HCT116 (cell line): ENCODE results near the gene NOL4L. TPM values are rescaled to one million over a fixed set of nuclear protein-coding genes. Genes with fewer than 3 reads are reported as not detected.

Experiments
- ATAC-seq: fragments of 200-7000 bp; cut with Tn5 transposase; 2 replicates; pipeline ENCODE4 v1.9.1; 2020; ENCODE audit warnings: mild to moderate bottlenecking, moderate library complexity
- BruUV-seq: library from RNA; stranded (reverse); fragments of 400-500 nt; replicated peaks from 2 replicates; lab custom pipeline; 2021; lab: Mats Ljungman, UMichigan
- CTCF ChIA-PET: fragments of 300-600 bp; sonication (Branson Sonifier 250); formaldehyde crosslinking; loops from one replicate; lab custom pipeline; 2021; ENCODE audit warnings: antibody characterized with exemption; lab: Charles Lee
- POLR2A ChIA-PET: fragments of 300-600, 350-600 bp; sonication (Branson Sonifier 250); formaldehyde crosslinking; loops from one replicate; lab custom pipeline; 2021; ENCODE audit warnings: antibody characterized with exemption; lab: Charles Lee
- RAD21 ChIA-PET, 2 experiments: fragments of 300-600 bp; sonication (Branson Sonifier 250); formaldehyde crosslinking; loops; one replicate each; lab custom pipeline; 2023; ENCODE audit warnings: low total read pairs in 2 of 2; ENCODE audit not compliant: uncharacterized antibody in 2 of 2, unreplicated experiment in 2 of 2, low non-redundant PET in 1 of 2; lab: Charles Lee
- DNase-seq: peaks from one replicate; pipeline ENCODE4 v3.0.0-alpha.2; 2010; ENCODE audit warnings: low read depth, low spot score
- H2AFZ ChIP-seq: fragments of 200-600 bp; shearing (Covaris generic), sonication (generic); 2 replicates; pipeline ENCODE4 v1.6.1; 2017; ENCODE audit warnings: low read depth, mixed run types, mixed read lengths, antibody characterized with exemption, low read length; ENCODE audit not compliant: poor library complexity, severe bottlenecking
- H3K27ac ChIP-seq: 2 replicates; pipeline ENCODE4 v1.5.1; 2012; ENCODE audit warnings: low read depth, low read length
- H3K27me3 ChIP-seq: fragments of 200-600 bp; sonication (generic); 2 replicates; pipeline ENCODE4 v1.6.1; 2016; ENCODE audit warnings: mixed run types, low read length, mixed read lengths; ENCODE audit not compliant: insufficient read depth
- H3K36me3 ChIP-seq, 2 experiments: fragments of 200-500 bp in 1 of 2; fragments of 200-600 bp in 1 of 2; sonication (Bioruptor generic) in 1 of 2; sonication (generic) in 1 of 2; 2 replicates each; pipeline versions ENCODE4 v1.5.1 to v1.6.1; 2014 to 2016; ENCODE audit warnings: low read length in 2 of 2, inconsistent platforms in 1 of 2, mixed read lengths in 1 of 2, mixed run types in 1 of 2; ENCODE audit not compliant: insufficient read depth in 2 of 2, control insufficient read depth in 1 of 2
- H3K4me1 ChIP-seq, 2 experiments: fragments of 200-600 bp in 1 of 2; sonication (generic) in 1 of 2; 2 replicates each; pipeline versions ENCODE4 v1.5.1 to v1.6.1; 2012 to 2017; ENCODE audit warnings: low read length in 2 of 2, inconsistent platforms in 1 of 2, mild to moderate bottlenecking in 1 of 2, mixed read lengths in 1 of 2, mixed run types in 1 of 2, moderate library complexity in 1 of 2; ENCODE audit not compliant: insufficient read depth in 2 of 2, control insufficient read depth in 1 of 2
- H3K4me2 ChIP-seq: fragments of 200-600 bp; sonication (generic); 2 replicates; pipeline ENCODE4 v1.6.1; 2017; ENCODE audit warnings: mixed run types, low read length, mixed read lengths
- H3K4me3 ChIP-seq, 2 experiments: fragments of 200-600 bp in 1 of 2; sonication (generic) in 1 of 2; replicated peaks in 1 of 2; 2 replicates each; pipeline ENCODE4 v1.5.1; 2011 to 2016; ENCODE audit warnings: low read length in 2 of 2, control low read depth in 1 of 2, low read depth in 1 of 2, mild to moderate bottlenecking in 1 of 2, mixed read lengths in 1 of 2, mixed run types in 1 of 2
- H3K79me2 ChIP-seq: fragments of 200-600 bp; sonication (generic); 2 replicates; pipeline ENCODE4 v1.6.1; 2017; ENCODE audit warnings: mild to moderate bottlenecking, mixed run types, low read length, moderate library complexity, mixed read lengths; ENCODE audit not compliant: insufficient read depth
- H3K9ac ChIP-seq: fragments of 200-600 bp; sonication (generic); 2 replicates; pipeline ENCODE4 v1.6.1; 2016; ENCODE audit warnings: low read length, mixed read lengths
- H3K9me2 ChIP-seq: fragments of 200-600 bp; sonication (generic), shearing (Covaris generic); 2 replicates; pipeline ENCODE4 v1.6.1; 2017; ENCODE audit warnings: mixed run types, mild to moderate bottlenecking, moderate library complexity; ENCODE audit not compliant: insufficient read depth
- H3K9me3 ChIP-seq, 2 experiments: fragments of 200-500 bp in 1 of 2; fragments of 200-600 bp in 1 of 2; sonication (Bioruptor generic) in 1 of 2; sonication (generic) in 1 of 2; 2 replicates each; pipeline ENCODE4 v1.6.1; 2014 to 2017; ENCODE audit warnings: low read length in 2 of 2, mixed read lengths in 2 of 2, inconsistent platforms in 1 of 2, low read depth in 1 of 2, mild to moderate bottlenecking in 1 of 2, mixed run types in 1 of 2, moderate library complexity in 1 of 2; ENCODE audit not compliant: control insufficient read depth in 1 of 2, insufficient read depth in 1 of 2
- H4K20me1 ChIP-seq: fragments of 200-600 bp; sonication (generic), shearing (Covaris generic); 2 replicates; pipeline ENCODE4 v1.6.1; 2017; ENCODE audit warnings: mixed run types, mild to moderate bottlenecking, moderate library complexity; ENCODE audit not compliant: insufficient read depth
- CBX3 ChIP-seq: IDR thresholded peaks from 2 replicates; pipeline ENCODE4 v1.6.1; 2012; ENCODE audit warnings: low read depth
- CEBPB ChIP-seq: IDR thresholded peaks from 2 replicates; pipeline ENCODE4 v1.6.1; 2012; ENCODE audit warnings: low read depth
- CTCF ChIP-seq, 3 experiments: fragments of 200-600 bp in 1 of 3; sonication (generic) in 1 of 3; IDR thresholded peaks in 2 of 3; conservative IDR thresholded peaks in 1 of 3; 2 replicates each; pipeline ENCODE4 v1.5.1; 2012 to 2017; ENCODE audit warnings: low read depth in 2 of 3, low read length in 2 of 3, antibody characterized with exemption in 1 of 3, borderline replicate concordance in 1 of 3, control low read depth in 1 of 3, mild to moderate bottlenecking in 1 of 3, mixed read lengths in 1 of 3, mixed run types in 1 of 3, moderate library complexity in 1 of 3; ENCODE audit not compliant: insufficient read depth in 1 of 3
- EZH2 ChIP-seq: fragments of 200-600 bp; sonication (generic); IDR thresholded peaks from 2 replicates; pipeline ENCODE4 v1.6.1; 2017; ENCODE audit warnings: antibody characterized with exemption, mixed run types
- EZH2phosphoT487 ChIP-seq: fragments of 200-600 bp; IDR thresholded peaks from 2 replicates; pipeline ENCODE4 v1.6.1; 2018; ENCODE audit warnings: antibody characterized with exemption, borderline replicate concordance
- JUND ChIP-seq: IDR thresholded peaks from 2 replicates; pipeline ENCODE4 v1.6.1; 2012
- POLR2A ChIP-seq: IDR thresholded peaks from 2 replicates; pipeline ENCODE4 v1.7.0; 2011; ENCODE audit warnings: borderline replicate concordance; ENCODE audit not compliant: insufficient read depth, insufficient read length; ENCODE audit errors: extremely low read depth
- POLR2AphosphoS5 ChIP-seq: IDR thresholded peaks from 2 replicates; pipeline ENCODE4 v1.6.1; 2011; ENCODE audit warnings: mild to moderate bottlenecking, low read depth, low read length, moderate library complexity
- RAD21 ChIP-seq: IDR thresholded peaks from 2 replicates; pipeline ENCODE4 v1.6.1; 2012; ENCODE audit warnings: low read depth, mild to moderate bottlenecking
- SIN3A ChIP-seq: IDR thresholded peaks from 2 replicates; pipeline ENCODE4 v1.6.1; 2012; ENCODE audit warnings: low read depth
- SRF ChIP-seq: IDR thresholded peaks from 2 replicates; pipeline ENCODE4 v1.6.1; 2012; ENCODE audit warnings: low read depth
- TCF7L2 ChIP-seq: IDR thresholded peaks from 2 replicates; pipeline ENCODE4 v1.7.0; 2011; ENCODE audit warnings: borderline replicate concordance, inconsistent platforms; ENCODE audit not compliant: insufficient read depth, insufficient read length; ENCODE audit errors: extremely low read depth
- YY1 ChIP-seq: IDR thresholded peaks from 2 replicates; pipeline ENCODE4 v1.6.1; 2011; ENCODE audit warnings: low read length, low read depth, moderate library complexity, mild to moderate bottlenecking; ENCODE audit not compliant: insufficient replicate concordance; ENCODE audit errors: extremely low read depth
- ZFX ChIP-seq: fragments of 450-650 bp; IDR thresholded peaks from 2 replicates; pipeline ENCODE4 v1.6.1; 2017
- ZNF274 ChIP-seq: fragments of 200-500 bp; sonication (Bioruptor generic); IDR thresholded peaks from 2 replicates; pipeline ENCODE4 v1.6.1; 2014; ENCODE audit warnings: mild to moderate bottlenecking, low read depth, low read length, inconsistent platforms
- intact Hi-C: fragments of 100-400 bp; cut with micrococcal nuclease; formaldehyde crosslinking; loops from 2 replicates; pipeline ENCODE4 v1.10.0; 2022
- total RNA-seq: library from RNA; stranded (reverse); gene quantifications from one replicate; pipeline ENCODE4 v1.2.1, GENCODE V29; 2021; ENCODE audit not compliant: unreplicated experiment
- TF ChIP-seq, protein P1 (sequence below): IDR thresholded peaks from 2 replicates; pipeline ENCODE4 v1.6.1; 2012
- TF ChIP-seq, protein P2 (sequence below): IDR thresholded peaks from 2 replicates; pipeline ENCODE4 v1.6.1; 2012

Gene NOL4L
- total RNA-seq, 1 experiment from 2014 or later: 5.9 TPM

GRCh38 chr20:32461836-32462600 lies 123.1 kb downstream of the NOL4L start:
- H3K27ac ChIP-seq: no peak overlapping the region
- no peak overlapping the region for H2AFZ ChIP-seq
- POLR2A ChIA-PET: no interaction called here
- no TSS peak for BruUV-seq
- H3K36me3 ChIP-seq: no peaks in the 10 kb centered on the region
- RAD21 ChIA-PET: interaction anchor here (0.7 kb wide), 2 partner anchors 210 to 239 kb away, joined by 3 to 6 read pairs; no protein-coding TSS in a partner anchor
- H3K79me2 ChIP-seq: no peaks in the 10 kb centered on the region
- no peak for ATAC-seq
- H4K20me1 ChIP-seq: no peaks in the 10 kb centered on the region
- H3K9me3 ChIP-seq: no peaks in the 10 kb centered on the region
- intact Hi-C loops: no loop called here
- H3K4me2 ChIP-seq: no peak overlapping the region
- TF ChIP-seq EZH2phosphoT487 (no peak), EZH2 (no peak), ZNF274 (no peak), CTCF (IDR thresholded peaks at IDR 0.05 in 2 of 3, conservative IDR thresholded peaks at IDR 0.05 in 1 of 3; ENCODE audit: borderline replicate concordance in 1 of 3, insufficient read depth in 1 of 3, low read depth in 2 of 3, low read length in 2 of 3) (no peak), POLR2A (no peak), POLR2AphosphoS5 (no peak), SRF (no peak), ZFX (no peak), YY1 (no peak), JUND (no peak), TCF7L2 (no peak), CBX3 (no peak), RAD21 (no peak), SIN3A (no peak), CEBPB (no peak)
- TF ChIP-seq, protein P1, sequence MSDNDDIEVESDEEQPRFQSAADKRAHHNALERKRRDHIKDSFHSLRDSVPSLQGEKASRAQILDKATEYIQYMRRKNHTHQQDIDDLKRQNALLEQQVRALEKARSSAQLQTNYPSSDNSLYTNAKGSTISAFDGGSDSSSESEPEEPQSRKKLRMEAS: no peak
- TF ChIP-seq, protein P2, sequence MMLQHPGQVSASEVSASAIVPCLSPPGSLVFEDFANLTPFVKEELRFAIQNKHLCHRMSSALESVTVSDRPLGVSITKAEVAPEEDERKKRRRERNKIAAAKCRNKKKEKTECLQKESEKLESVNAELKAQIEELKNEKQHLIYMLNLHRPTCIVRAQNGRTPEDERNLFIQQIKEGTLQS: no peak
- H3K9me2 ChIP-seq: no peaks in the 10 kb centered on the region
- CTCF ChIA-PET: no interaction called here
- no peak overlapping the region for H3K4me3 ChIP-seq
- no peaks in the 10 kb centered on the region for H3K27me3 ChIP-seq
- no peaks in the 10 kb centered on the region for H3K4me1 ChIP-seq
- DNase-seq: no peak
- H3K9ac ChIP-seq: no peak overlapping the region
